SK-N-SH (cell line): Measurements from ENCODE around the gene DGKZ. TPM values are rescaled to one million over a fixed set of nuclear protein-coding genes. Genes with fewer than 3 reads are reported as not detected.

Experiments
- CTCF ChIA-PET: fragments of 300-600, 350-600 bp; formaldehyde crosslinking; extraction: SDS; loops from one replicate; lab custom pipeline; 2021; lab: Yijun Ruan, JAX
- POLR2A ChIA-PET: fragments of 350-600 bp; sonication (Branson Sonifier 250); formaldehyde crosslinking; extraction: SDS; loops from one replicate; lab custom pipeline; 2020; ENCODE audit warnings: antibody characterized with exemption, inconsistent platforms; lab: Yijun Ruan, JAX
- DNase-seq: peaks from one replicate; pipeline ENCODE4 v3.0.0; 2012
- H2AFZ ChIP-seq: fragments of 200-600 bp; sonication (generic); 2 replicates; pipeline ENCODE4 v1.8.1; 2016; ENCODE audit warnings: antibody characterized with exemption, mild to moderate bottlenecking, low read depth
- H3F3A ChIP-seq: fragments of 200-600 bp; sonication (generic); replicated peaks from 2 replicates; pipeline ENCODE3; 2016; ENCODE audit warnings: antibody characterized with exemption, mild to moderate bottlenecking; ENCODE audit not compliant: insufficient read depth
- H3K27ac ChIP-seq, 2 experiments: fragments of 200-500 bp in 1 of 2; fragments of 200-600 bp in 1 of 2; sonication (Bioruptor generic) in 1 of 2; sonication (generic), shearing (Covaris generic) in 1 of 2; 2 replicates each; pipeline versions ENCODE4 v1.5.1 to v1.6.1; 2014 to 2016; ENCODE audit warnings: low read depth in 2 of 2, inconsistent platforms in 1 of 2, low read length in 1 of 2, mild to moderate bottlenecking in 1 of 2, mixed read lengths in 1 of 2
- H3K27me3 ChIP-seq: fragments of 200-600 bp; sonication (generic), shearing (Covaris generic); 2 replicates; pipeline ENCODE4 v1.6.1; 2016; ENCODE audit warnings: mixed run types; ENCODE audit not compliant: insufficient read depth
- H3K36me3 ChIP-seq, 2 experiments: fragments of 200-500 bp in 1 of 2; fragments of 200-600 bp in 1 of 2; sonication (Bioruptor generic) in 1 of 2; sonication (generic) in 1 of 2; replicated peaks in 1 of 2; 2 replicates each; pipeline versions ENCODE3 to v1.5.1; 2014 to 2016; ENCODE audit warnings: low read length in 1 of 2, mild to moderate bottlenecking in 1 of 2; ENCODE audit not compliant: insufficient read depth in 2 of 2, control insufficient read depth in 1 of 2
- H3K4me1 ChIP-seq, 2 experiments: fragments of 200-500 bp in 1 of 2; fragments of 200-600 bp in 1 of 2; sonication (Bioruptor generic) in 1 of 2; sonication (generic), shearing (Covaris generic) in 1 of 2; 2 replicates each; pipeline versions ENCODE4 v1.5.1 to v1.6.1; 2014 to 2016; ENCODE audit warnings: low read depth in 1 of 2, low read length in 1 of 2, mixed run types in 1 of 2; ENCODE audit not compliant: insufficient read depth in 2 of 2, control insufficient read depth in 1 of 2
- H3K4me2 ChIP-seq: fragments of 200-600 bp; sonication (generic), shearing (Covaris generic); 2 replicates; pipeline ENCODE4 v1.6.1; 2017; ENCODE audit warnings: mixed run types
- H3K4me3 ChIP-seq, 2 experiments: fragments of 200-500 bp in 1 of 2; fragments of 200-600 bp in 1 of 2; sonication (Bioruptor generic) in 1 of 2; sonication (generic), shearing (Covaris generic) in 1 of 2; 2 replicates each; pipeline versions ENCODE4 v1.5.1 to v1.8.1; 2014 to 2016; ENCODE audit warnings: low read depth in 2 of 2, inconsistent platforms in 1 of 2, low read length in 1 of 2, mild to moderate bottlenecking in 1 of 2, mixed read lengths in 1 of 2, moderate library complexity in 1 of 2
- H3K79me2 ChIP-seq: fragments of 200-600 bp; sonication (generic); 2 replicates; pipeline ENCODE4 v1.8.1; 2017; ENCODE audit warnings: mild to moderate bottlenecking; ENCODE audit not compliant: insufficient read depth
- H3K9ac ChIP-seq: fragments of 200-600 bp; sonication (generic); 2 replicates; pipeline ENCODE4 v1.6.1; 2017; ENCODE audit warnings: mixed run types
- H3K9me2 ChIP-seq: fragments of 200-600 bp; sonication (generic); 2 replicates; pipeline ENCODE4 v1.6.1; 2017; ENCODE audit warnings: mixed run types
- H3K9me3 ChIP-seq: fragments of 200-600 bp; sonication (generic); 2 replicates; pipeline ENCODE4 v1.6.1; 2017; ENCODE audit warnings: mixed run types, mild to moderate bottlenecking, moderate library complexity
- H4K20me1 ChIP-seq: fragments of 200-600 bp; sonication (generic); 2 replicates; pipeline ENCODE4 v1.6.1; 2017; ENCODE audit warnings: mild to moderate bottlenecking, mixed run types; ENCODE audit not compliant: insufficient read depth
- EP300 ChIP-seq, 2 experiments: IDR thresholded peaks; 2 replicates each; pipeline versions ENCODE4 v1.4.0 to v1.6.1; 2012; ENCODE audit warnings: borderline replicate concordance in 1 of 2, low read depth in 1 of 2, low read length in 1 of 2
- EZH2phosphoT487 ChIP-seq: fragments of 200-600 bp; sonication (generic); IDR thresholded peaks from 2 replicates; pipeline ENCODE4 v1.6.1; 2017; ENCODE audit warnings: low read depth, mixed run types, mild to moderate bottlenecking, antibody characterized with exemption, moderate library complexity, borderline replicate concordance
- FOXM1 ChIP-seq: IDR thresholded peaks from 2 replicates; pipeline ENCODE4 v1.4.0; 2012; ENCODE audit warnings: low read depth, mild to moderate bottlenecking
- GABPA ChIP-seq: IDR thresholded peaks from 2 replicates; pipeline ENCODE4 v1.4.0; 2012; ENCODE audit warnings: low read depth, mild to moderate bottlenecking
- GATA2 ChIP-seq: sonication (generic); formaldehyde crosslinking; IDR thresholded peaks from 2 replicates; pipeline ENCODE4 v1.5.0; 2020; ENCODE audit warnings: mild to moderate bottlenecking, missing genetic modification reagents
- MEF2A ChIP-seq: IDR thresholded peaks from 2 replicates; pipeline ENCODE4 v1.4.0; 2012; ENCODE audit warnings: low read depth, borderline replicate concordance
- MXI1 ChIP-seq: IDR thresholded peaks from 2 replicates; pipeline ENCODE4 v1.6.1; 2012; ENCODE audit warnings: mild to moderate bottlenecking, low read depth, low read length, improper control_type of control experiment
- NRF1 ChIP-seq: IDR thresholded peaks from 2 replicates; pipeline ENCODE4 v1.6.1; 2012; ENCODE audit warnings: low read depth, mild to moderate bottlenecking, low read length
- POLR2AphosphoS5 ChIP-seq: IDR thresholded peaks from 2 replicates; pipeline ENCODE4 v1.6.1; 2012; ENCODE audit warnings: low read depth, low read length
- RFX5 ChIP-seq: IDR thresholded peaks from 2 replicates; pipeline ENCODE4 v1.6.1; 2012; ENCODE audit warnings: mild to moderate bottlenecking, improper control_type of control experiment, low read length
- RXRA ChIP-seq: IDR thresholded peaks from 2 replicates; pipeline ENCODE4 v1.4.0; 2012; ENCODE audit warnings: low read depth, mild to moderate bottlenecking, borderline replicate concordance
- SIN3A ChIP-seq: IDR thresholded peaks from 2 replicates; pipeline ENCODE4 v1.6.1; 2012; ENCODE audit warnings: low read depth, mild to moderate bottlenecking, low read length, moderate library complexity, borderline replicate concordance
- SMC3 ChIP-seq: IDR thresholded peaks from 2 replicates; pipeline ENCODE4 v1.6.1; 2012; ENCODE audit warnings: low read depth, low read length, improper control_type of control experiment
- TAF1 ChIP-seq: IDR thresholded peaks from 2 replicates; pipeline ENCODE4 v1.6.1; 2012; ENCODE audit warnings: low read depth, mild to moderate bottlenecking, low read length, moderate library complexity, borderline replicate concordance
- TEAD4 ChIP-seq: IDR thresholded peaks from 2 replicates; pipeline ENCODE4 v1.4.0; 2012; ENCODE audit warnings: mild to moderate bottlenecking, borderline replicate concordance; ENCODE audit not compliant: insufficient read depth
- WGBS: methylation state at CpG from one replicate; pipeline ENCODE4 v1.1.6; 2017; ENCODE audit warnings: low lambda C conversion rate; 5-methylcytosine and 5-hydroxymethylcytosine counted together
- polyA plus RNA-seq, 3 experiments: library from polyadenylated mRNA; depleted of rRNA; stranded (reverse); fragments of >200 nt; gene quantifications; 2 replicates each; pipeline ENCODE4 v1.2.3, GENCODE V29; 2012
- TF ChIP-seq, protein P1 (sequence below): fragments of 200-600 bp; sonication (generic); IDR thresholded peaks from 2 replicates; pipeline ENCODE4 v1.6.1; 2017; ENCODE audit warnings: antibody characterized with exemption, mild to moderate bottlenecking, moderate library complexity
- TF ChIP-seq, protein P2 (sequence below): IDR thresholded peaks from 2 replicates; pipeline ENCODE4 v1.4.0; 2012; ENCODE audit warnings: low read depth

Gene DGKZ
- polyA plus RNA-seq, 1 of the 3 experiments (the other 2 are of a cell fraction), result 33.2 TPM

DNA sequence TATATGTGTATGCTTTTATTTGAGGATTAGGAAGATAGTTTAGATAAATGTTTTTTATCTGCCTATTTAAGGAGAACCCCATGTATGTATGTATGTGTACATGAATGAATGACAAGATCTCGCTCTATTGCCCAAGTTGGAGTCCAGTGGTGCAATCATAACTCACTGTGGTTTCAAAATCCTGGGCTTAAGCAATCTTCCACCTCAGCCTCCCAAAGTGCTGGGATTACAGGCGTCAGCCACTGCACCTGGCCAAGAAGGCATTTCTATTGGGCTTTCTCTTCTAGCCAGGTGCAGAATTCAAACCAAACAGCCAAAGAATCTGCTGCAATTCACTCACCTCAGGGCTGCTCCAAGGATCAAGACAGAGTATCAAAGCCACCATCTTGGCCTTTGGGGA is 25.5 kb upstream of the DGKZ start:
- WGBS, result 79% methylated on average over 2 of the region's 2 CpGs
- Histone ChIP-seq H3K27me3 (no peaks in the 10 kb centered on the region), H3K79me2 (no peaks in the 10 kb centered on the region), H4K20me1 (no peaks in the 10 kb centered on the region), H3K27ac (no peak overlapping the region), H3K9me3 (no peaks in the 10 kb centered on the region), H3K4me1 (no peaks in the 10 kb centered on the region; a peak in 1 of 4 replicates), H3K36me3 (peaks cover 5 to 38% of the 10 kb centered on the region in 2 experiments), H3K4me2 (no peak overlapping the region), H2AFZ (no peak overlapping the region), H3K4me3 (no peak overlapping the region), H3F3A (peaks cover 27% of the 10 kb centered on the region), H3K9me2 (no peaks in the 10 kb centered on the region), H3K9ac (no peak overlapping the region)
- no peak for TF ChIP-seq SIN3A
- TF ChIP-seq RXRA, result no peak
- TF ChIP-seq POLR2AphosphoS5, result no peak
- no peak for TF ChIP-seq EZH2phosphoT487
- no peak for TF ChIP-seq GATA2
- ChIA-PET POLR2A (no interaction called here), CTCF (interaction anchor here (0.6 to 1.9 kb wide), 3 partner anchors 14 to 469 kb away, joined by 3 to 7 read pairs (median 4); no protein-coding TSS in a partner anchor)
- DNase-seq, result no peak

DNA sequence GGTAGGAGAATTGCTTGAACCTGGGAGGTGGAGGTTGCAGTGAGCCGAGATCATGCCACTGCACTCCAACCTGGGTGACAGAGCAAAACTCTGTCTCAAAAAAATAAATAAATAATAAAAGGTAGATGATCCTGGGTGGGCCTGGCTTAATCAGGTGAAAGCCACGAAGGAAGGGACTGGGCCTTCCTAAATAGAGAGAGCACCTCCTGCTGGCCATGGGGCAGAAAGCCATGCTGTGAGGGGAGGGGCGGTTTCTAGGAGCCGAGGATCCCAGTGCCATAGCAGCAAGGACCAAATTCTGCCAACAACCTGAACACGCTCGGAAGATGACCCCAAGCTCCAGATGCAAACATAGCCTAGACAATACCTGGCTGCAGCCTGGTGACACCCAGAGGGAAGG is 24.5 kb upstream of the DGKZ start:
- Histone ChIP-seq H3K9ac (no peak overlapping the region), H3K79me2 (no peaks in the 10 kb centered on the region), H3K9me3 (no peaks in the 10 kb centered on the region), H3K27ac (no peak overlapping the region), H3K4me3 (no peak overlapping the region), H2AFZ (no peak overlapping the region), H3K4me1 (no peaks in the 10 kb centered on the region; a peak in 1 of 4 replicates), H4K20me1 (no peaks in the 10 kb centered on the region), H3K4me2 (no peak overlapping the region), H3K36me3 (peaks cover 3 to 28% of the 10 kb centered on the region in 2 experiments), H3K27me3 (no peaks in the 10 kb centered on the region), H3K9me2 (no peaks in the 10 kb centered on the region), H3F3A (peaks cover 23% of the 10 kb centered on the region)
- ChIA-PET CTCF (interaction anchor here (1.1 to 1.9 kb wide), 8 partner anchors 8 to 85 kb away, joined by 3 to 11 read pairs (median 4); partner anchors contain the start of gene DGKZ), POLR2A (no interaction called here)
- TF ChIP-seq, protein P1, sequence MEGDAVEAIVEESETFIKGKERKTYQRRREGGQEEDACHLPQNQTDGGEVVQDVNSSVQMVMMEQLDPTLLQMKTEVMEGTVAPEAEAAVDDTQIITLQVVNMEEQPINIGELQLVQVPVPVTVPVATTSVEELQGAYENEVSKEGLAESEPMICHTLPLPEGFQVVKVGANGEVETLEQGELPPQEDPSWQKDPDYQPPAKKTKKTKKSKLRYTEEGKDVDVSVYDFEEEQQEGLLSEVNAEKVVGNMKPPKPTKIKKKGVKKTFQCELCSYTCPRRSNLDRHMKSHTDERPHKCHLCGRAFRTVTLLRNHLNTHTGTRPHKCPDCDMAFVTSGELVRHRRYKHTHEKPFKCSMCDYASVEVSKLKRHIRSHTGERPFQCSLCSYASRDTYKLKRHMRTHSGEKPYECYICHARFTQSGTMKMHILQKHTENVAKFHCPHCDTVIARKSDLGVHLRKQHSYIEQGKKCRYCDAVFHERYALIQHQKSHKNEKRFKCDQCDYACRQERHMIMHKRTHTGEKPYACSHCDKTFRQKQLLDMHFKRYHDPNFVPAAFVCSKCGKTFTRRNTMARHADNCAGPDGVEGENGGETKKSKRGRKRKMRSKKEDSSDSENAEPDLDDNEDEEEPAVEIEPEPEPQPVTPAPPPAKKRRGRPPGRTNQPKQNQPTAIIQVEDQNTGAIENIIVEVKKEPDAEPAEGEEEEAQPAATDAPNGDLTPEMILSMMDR, result peak; percentile 56
- TF ChIP-seq GABPA (no peak), SMC3 (no peak), TAF1 (no peak)
- DNase-seq, result no peak
- WGBS, result 69% methylated on average over 4 of the region's 6 CpGs

DNA sequence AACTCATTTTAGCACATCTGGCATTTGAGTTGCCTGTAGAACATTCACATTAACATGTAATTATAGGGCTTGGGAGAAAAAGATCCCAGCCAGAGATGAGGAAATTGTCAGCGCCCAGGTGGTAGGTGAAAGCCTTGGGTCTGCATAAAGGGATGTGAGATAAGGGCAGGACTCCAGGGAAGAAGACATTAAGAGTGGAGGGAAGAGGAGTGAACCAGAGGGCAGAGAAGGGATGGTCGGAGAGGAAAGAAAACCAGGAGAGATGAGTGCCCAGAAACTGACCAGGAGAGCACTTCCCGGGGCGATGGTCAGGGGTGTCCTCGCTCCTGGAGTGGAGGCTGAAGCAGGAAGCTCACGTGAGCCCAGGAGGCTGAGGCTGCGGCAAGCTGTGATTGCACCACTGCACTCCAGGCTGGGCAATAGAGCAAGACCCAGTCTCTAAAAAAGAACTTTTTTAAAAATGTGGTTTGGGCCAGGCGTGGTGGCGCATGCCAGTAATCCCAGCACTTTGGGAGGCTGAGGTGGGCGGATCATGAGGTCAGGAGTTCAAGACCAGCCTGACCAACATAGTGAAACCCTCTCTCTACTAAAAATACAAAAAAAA is 20.3 kb upstream of the DGKZ start:
- Histone ChIP-seq H3K79me2 (no peaks in the 10 kb centered on the region), H2AFZ (no peak overlapping the region), H3K36me3 (peaks cover 0 to 8% of the 10 kb centered on the region in 2 experiments), H3K27me3 (peaks cover 2% of the 10 kb centered on the region; the same call in 1 of the 2 replicates), H3K4me1 (peaks cover 0 to 15% of the 10 kb centered on the region in 2 experiments; a peak in 2 of 4 replicates), H3F3A (peaks cover 18% of the 10 kb centered on the region), H4K20me1 (no peaks in the 10 kb centered on the region), H3K4me3 (no peak overlapping the region), H3K4me2 (no peak overlapping the region), H3K9me3 (no peaks in the 10 kb centered on the region), H3K27ac (no peak overlapping the region), H3K9me2 (no peaks in the 10 kb centered on the region), H3K9ac (no peak overlapping the region)
- DNase-seq, result no peak
- CTCF ChIA-PET, result interaction anchor here (1.0 to 1.5 kb wide), 2 partner anchors 17 to 28 kb away, joined by 3 read pairs; no protein-coding TSS in a partner anchor
- POLR2A ChIA-PET, result no interaction called here
- WGBS, result 75% methylated on average over 10 of the region's 10 CpGs
- no peak for TF ChIP-seq FOXM1
- no peak for TF ChIP-seq RXRA
- TF ChIP-seq MXI1, result no peak
- TF ChIP-seq, protein P2, sequence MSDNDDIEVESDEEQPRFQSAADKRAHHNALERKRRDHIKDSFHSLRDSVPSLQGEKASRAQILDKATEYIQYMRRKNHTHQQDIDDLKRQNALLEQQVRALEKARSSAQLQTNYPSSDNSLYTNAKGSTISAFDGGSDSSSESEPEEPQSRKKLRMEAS, result no peak
- TF ChIP-seq GABPA, result no peak
- no peak for TF ChIP-seq NRF1
- no peak for TF ChIP-seq SMC3
- TF ChIP-seq, protein P1, result no peak
- no peak for TF ChIP-seq MEF2A
- no peak for TF ChIP-seq RFX5
- no peak for TF ChIP-seq TEAD4
- no peak for TF ChIP-seq GATA2
- TF ChIP-seq EP300 (IDR thresholded peaks at IDR 0.05; ENCODE audit: borderline replicate concordance in 1 of 2, low read depth in 1 of 2, low read length in 1 of 2), result no peak
